KBM-7 (cell line): ENCODE data around the gene CITED1.

Experiments used
- DNase-seq: peaks from one replicate; pipeline ENCODE4 v3.0.0-alpha.2; 2015
- in situ Hi-C: fragments of 300-500 bp; cut with MboI; formaldehyde crosslinking; loops from 2 replicates; pipeline ENCODE4 v1.14.3; 2020; ENCODE audit warnings: low sequenced_read_pairs, low pct_unique_long_range_greater_than_20kb, mixed read lengths

Gene CITED1

DNA sequence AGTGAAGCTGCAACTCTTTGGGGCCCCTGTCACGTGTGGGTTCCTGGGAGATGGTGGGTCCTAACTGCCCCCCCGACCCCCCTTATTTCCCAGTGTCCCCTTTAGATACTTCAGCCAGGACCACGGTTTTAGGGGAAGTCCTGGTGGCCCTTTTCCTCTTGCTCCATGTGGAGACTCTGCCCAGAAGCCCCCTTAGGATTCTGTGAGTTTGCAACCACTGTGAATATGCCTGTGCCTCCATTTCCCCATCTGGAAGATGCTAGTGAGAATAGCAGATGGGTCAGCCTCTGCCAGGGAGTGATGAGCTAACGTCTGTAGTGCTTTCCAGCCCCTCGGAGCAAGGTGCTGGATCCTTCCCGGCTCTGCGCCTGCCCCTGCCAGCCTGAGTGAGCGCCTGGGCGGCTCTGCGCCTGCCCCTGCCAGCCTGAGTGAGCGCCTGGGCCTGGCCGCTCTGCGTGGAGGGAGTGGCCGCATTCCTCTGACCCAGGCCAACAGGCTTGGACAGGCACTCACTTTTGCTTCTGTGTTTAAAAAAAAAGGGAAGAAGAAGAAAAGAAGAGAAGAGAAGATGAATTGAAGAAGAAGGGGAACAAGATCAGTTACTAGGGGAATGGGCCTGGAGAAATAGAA lies 6.7 kb upstream of the CITED1 start:
- no peak for DNase-seq
- in situ Hi-C loops: no loop called here

DNA sequence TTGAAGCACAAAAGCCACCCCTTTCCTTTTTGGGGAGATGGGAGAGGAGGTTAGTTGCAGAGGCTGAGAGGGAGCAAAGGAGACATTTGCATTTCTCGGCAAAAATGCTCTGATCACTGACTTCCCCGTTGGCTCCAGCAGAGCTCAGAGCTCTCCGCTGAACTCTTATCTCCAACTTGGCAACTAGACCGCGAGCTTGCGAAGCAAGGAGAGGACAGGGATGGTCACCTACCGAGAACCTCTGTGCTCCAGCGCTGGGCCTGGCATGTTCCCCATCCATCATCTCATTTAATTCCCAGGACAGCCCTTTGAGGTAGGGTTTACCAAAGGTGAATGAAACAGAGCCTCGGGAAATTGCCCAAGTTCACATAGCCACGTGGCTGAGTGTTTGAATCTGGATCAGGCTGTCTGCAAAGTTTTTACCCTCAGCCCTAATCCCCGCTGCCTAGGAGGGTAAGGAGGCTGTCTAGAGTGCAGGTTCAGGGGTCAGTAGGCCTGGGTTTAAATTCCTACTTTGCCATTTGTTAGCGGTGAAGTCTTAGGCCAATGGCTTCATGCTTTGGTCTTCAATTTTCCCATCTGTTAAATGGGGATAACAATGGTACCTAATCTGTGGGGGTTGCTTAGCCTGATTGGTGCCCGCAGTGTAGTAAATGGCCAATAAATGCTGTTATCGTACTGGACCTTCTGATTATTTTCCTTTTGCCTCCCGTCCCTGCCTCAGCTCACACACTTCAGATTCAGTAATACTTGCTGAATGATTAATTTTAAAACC lies 3.8 kb upstream of the CITED1 start:
- DNase-seq: no peak
- in situ Hi-C loops: loop anchor here (10.0 kb wide), 1 partner anchor 235 kb away; no protein-coding TSS in a partner anchor

DNA sequence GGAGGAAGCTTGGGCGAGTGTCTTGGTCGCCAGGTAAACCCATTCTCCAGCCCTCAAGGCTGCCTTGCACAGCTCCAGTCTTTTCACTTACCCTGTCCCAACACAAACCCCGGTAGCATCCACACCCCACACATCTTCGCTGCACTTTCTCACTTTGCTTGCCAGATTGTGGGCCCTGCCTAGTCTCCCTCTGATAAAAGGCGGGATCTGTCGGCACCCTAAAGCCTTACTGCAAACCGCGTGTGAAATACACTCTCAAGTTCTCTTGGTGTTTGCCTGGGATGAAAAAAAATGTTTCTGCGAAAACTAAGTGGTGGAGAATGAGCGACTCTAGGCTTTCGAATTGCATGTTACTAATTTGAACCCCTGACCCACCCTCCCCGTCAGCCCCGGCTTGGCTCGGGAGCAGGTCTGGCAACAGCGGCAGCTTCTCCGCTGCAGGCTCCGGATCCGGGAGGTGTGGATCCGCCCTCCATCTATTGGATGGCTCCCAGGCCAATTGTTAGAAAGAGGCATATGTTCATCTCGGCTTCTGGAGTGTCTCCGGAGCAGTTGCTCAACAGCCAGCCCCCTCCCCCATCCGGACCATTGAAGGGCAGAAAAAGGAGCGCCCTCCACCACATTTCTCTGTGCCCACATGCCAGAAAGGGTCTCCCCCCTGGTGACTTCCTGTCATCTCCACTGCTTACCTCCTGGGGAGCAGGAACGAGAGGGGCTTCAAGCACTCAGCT lies 3.0 kb upstream of the CITED1 start:
- in situ Hi-C loops: loop anchor here (10.0 kb wide), 1 partner anchor 236 kb away; no protein-coding TSS in a partner anchor
- peak; percentile 87 for DNase-seq

DNA sequence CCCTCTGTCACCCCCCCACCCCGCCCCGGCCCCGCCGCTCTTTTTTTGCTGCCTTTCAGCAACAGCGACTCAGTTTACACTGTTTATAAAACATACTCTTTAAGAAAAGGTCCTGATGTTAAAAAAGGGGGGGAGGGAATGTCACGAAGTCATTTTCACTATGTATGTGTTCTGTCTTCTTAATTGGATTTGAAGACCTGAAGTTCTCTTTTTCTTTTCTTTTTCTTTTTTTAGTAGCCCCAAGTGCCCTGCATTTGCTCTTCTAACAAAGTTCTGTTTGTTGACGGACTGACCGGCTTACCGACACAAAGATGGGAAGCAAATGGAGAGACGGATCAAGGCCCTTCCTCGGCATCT lies 2.5 kb upstream of the CITED1 start:
- in situ Hi-C loops: loop anchor here (10.0 kb wide), 1 partner anchor 237 kb away; no protein-coding TSS in a partner anchor
- DNase-seq: no peak

DNA sequence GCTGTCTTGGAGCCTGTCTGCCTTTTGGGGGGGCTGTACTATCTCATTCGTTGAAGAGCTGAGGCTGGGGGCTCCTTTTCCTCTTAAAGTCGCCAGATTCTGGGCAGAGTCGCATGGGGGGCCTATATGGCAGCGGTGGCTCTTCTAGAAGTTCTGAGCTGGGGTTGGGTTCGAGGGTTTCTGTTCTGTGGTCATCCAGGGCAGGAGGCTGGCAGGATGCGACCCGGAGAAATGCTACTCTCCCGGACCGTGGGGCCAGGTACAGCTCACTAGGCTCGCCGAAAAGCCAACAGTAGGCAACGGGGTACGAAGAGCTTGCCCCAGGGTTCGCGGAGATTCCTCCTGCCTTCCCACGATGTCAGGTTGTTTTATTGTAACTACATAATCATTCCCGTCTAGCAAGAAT lies 1.9 kb upstream of the CITED1 start:
- no peak for DNase-seq
- in situ Hi-C loops: loop anchor here (10.0 kb wide), 1 partner anchor 237 kb away; no protein-coding TSS in a partner anchor

DNA sequence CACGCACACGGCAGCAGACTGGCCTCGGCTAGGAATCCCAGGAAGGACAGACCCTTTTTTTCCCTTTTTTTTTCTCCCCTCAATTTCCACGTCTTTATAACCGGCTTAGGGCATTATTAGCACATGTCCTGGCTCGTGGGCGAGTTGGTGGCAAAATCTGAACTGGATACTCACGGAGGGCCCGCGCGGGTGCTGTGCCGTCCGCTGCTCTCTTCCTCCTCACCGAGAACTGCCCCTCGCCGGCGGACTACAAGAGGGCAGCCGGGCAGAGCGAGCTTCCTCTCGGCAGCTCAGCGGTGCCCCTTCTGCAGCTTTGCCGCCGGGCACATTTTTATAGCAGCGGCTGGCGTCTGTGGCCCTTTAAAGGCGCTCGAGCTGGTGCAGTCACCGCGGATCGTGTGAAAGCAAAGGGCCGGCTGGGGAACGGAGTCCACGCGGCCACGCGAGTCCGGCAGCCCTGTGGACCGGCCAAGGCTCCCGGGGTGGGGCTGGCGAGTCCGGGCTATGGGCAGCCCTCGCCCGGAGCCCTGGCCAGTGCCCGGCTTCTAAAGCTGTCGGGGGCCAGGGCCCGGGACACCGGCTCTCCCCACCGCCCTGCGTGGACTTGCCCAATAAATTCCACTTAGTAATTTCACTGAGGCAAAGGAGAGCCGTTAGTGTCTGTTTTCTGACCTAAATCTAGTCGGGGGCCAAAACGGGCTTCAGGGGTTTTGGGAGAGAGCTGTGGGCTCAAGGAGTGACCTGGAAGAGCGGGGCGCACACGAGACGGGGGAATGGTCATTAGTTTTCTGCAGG lies 1.3 kb upstream of the CITED1 start:
- DNase-seq: peak; percentile 91
- in situ Hi-C loops: loop anchor here (10.0 kb wide), 1 partner anchor 238 kb away; no protein-coding TSS in a partner anchor

DNA sequence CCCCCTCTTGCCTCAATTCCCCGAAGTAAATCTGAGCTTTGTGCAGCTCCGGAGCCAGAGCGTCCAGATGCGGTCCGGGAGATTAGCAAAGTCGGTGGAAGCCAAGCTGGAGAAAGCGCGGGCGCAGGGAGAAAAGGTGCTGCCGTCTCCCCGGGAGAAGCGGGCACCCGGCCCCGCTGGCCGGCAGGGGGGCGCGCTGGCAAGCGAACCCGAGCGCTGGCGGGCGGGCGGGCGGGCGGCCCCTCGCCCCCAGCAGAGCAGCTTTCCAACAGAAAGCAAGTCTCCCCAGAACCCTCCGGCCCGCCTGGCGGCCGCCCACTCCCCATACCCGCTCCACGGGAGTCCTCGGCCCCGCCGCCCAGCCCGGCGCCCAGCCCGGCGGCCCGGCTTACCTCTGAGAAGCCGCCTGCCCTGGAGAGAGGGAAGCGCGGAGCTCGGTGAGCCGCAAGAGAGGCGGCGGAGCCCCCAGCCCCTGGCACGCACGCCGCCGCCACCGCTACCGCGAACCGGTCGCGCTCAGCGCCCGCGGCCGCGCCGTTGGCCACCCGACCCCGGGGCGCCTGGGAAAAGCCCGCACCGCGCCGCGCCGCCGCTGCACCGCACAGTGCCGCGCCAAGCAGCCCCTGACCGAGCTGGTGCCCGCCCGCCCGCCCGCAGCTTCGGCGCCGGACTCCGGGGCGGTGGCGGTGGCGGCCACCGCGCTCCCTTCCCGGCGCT lies 529 bp upstream of the CITED1 start:
- in situ Hi-C loops: loop anchor here (10.0 kb wide), 1 partner anchor 239 kb away; no protein-coding TSS in a partner anchor
- no peak for DNase-seq

DNA sequence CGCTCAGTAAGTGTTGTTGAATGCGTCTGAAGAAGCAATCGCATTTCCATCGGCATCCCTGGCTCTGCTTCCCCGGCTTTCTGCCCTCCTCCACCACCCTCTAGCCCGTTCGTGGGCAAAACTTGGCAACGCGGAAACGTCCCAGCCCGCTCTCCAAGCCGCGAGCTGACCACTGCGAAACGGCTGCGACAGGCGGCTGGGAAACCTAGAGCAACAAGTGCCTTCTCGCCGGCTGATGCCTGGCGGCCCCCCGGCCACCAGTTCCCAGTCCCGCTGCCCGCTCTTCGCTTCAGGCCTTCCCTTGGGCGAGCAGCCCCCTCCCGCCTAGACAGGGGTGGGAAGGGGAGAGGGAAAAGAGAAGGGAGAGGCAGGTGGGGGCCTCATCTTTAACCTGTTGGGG lies 837 bp downstream of the CITED1 start:
- DNase-seq: no peak
- in situ Hi-C loops: loop anchor here (10.0 kb wide), 1 partner anchor 240 kb away; no protein-coding TSS in a partner anchor

DNA sequence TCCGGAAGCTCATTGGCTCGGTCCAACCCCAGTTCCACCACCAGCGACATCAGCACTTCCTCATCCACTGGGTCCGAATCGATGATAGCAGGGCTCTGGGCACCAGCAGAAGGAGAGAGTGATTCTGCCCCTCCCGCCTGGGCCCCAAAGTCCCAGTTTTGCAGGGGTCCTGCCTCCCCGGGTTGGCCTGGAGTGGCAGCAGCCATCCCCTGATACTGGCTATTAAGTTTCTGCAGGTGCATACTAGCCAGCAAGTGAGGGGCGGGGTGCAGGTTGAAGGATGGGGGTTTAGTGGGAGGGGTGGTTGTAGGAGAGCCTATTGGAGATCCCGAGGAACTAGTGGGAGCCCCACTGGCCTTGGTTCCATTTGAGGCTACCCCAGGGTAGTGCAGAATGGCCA lies 3.9 kb downstream of the CITED1 start:
- DNase-seq: no peak
- in situ Hi-C loops: loop anchor here (10.0 kb wide), 1 partner anchor 243 kb away; no protein-coding TSS in a partner anchor

DNA sequence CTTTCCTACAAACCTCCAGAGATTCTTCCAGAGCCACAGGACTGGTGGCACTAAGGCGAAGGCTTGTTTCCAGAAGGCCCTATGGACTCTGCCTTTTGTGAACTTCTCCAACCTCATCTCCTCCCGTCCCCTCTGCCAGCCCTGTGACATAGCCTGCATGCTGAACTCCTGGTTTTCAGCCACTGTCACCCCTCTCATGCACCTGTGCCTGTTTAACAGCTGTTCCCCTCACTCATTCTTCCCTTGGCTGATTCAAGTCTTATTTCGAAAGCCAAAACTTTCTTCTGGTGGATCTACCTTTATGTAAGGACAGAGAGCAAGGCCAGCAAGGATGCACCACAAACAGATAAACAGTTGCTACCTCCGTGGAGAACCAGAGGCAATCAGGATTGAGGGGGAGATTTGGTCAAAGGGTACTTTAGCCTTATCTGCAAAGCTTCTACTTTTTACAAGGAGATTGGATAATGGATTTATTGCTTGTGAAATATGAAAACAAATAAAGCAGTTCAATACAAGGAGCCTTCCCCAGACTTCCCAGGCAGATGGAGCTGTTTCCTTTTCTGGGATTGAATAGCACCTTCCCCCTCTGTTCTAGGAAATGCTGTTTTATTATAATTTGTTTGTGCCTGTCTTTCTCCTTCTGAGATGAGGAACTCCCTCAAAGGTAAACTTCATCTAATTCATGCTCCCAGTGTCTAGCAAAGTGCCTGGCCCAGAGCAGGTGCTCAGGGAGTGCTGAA lies 5.7 kb downstream of the CITED1 start:
- no peak for DNase-seq
- in situ Hi-C loops: loop anchor here (10.0 kb wide), 1 partner anchor 245 kb away; no protein-coding TSS in a partner anchor

DNA sequence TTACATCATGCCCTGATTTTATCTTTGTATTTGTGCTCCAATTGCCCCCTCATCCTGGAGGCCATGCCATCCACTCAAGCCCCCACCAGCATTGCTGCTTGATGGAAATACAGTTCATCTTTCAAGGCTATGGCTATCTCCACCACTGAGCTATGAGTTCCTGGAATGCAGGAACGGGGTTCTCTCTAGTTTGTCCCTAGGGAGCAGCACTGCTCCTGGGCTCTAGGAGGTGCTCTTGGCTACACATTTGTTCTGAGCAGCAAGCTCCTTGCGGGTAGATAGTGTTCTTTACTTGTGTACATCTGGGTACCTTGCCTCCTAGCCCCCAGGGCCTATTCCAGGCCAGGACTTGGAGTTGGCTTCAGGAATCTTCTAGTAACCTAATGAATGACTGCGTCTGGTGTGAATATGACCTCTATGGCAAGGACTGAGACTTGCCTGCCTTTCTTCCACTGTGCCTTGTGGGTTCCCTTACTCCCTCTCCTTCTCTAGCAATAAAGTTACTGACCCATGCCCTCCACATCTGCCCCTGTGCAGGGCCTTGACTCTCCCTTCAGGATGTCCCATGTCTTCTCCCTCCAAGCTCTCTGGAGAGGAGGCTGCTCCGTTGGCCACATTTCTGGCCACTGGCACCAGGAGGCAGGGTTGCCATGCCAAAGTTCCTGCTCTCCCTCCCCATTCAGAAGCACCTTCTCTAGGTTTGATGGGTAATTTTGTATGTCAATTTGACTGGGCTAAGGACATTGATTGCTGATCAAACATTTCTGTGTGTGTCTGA lies 7.6 kb downstream of the CITED1 start:
- in situ Hi-C loops: no loop called here
- DNase-seq: peak; percentile 69

DNA sequence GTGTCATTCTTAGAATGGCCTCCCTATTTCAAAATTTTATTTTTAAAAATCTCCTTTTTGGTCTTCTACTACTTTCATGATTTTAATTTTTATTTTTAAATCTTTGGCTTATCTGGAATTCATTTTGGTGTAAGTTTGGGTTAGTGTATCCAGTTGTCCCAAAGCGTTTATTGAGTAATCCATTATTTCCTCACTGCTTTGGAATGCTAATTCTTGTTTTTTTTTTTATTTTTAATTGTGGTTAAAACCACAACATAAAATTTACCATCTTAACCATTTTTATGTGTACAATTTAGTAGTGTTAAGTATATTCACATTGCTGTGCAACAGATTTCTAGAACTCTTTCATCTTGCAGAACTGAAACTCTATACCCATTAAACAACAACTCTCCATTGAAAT lies 8.7 kb downstream of the CITED1 start:
- in situ Hi-C loops: no loop called here
- no peak for DNase-seq

DNA sequence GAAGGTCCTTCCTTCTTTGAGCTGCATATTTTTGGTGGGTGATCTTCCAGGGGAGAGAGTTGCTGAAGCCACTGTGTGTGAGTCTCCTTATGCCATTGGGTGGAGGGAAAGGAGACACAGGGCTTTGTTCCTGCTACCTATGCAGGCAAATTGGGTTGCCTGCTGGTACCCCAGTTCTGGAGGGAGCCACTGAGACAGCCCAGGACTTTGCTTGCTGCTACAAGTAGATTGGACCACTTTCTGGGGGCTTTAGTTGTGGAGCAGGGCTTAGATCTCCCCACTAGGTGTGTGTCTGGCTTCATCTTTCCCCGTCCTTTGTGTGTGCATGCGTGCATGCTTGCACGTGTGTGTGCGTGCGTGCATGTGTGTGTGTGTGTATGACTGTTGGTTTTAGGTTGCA lies 10.0 kb downstream of the CITED1 start:
- no peak for DNase-seq
- in situ Hi-C loops: no loop called here

DNA sequence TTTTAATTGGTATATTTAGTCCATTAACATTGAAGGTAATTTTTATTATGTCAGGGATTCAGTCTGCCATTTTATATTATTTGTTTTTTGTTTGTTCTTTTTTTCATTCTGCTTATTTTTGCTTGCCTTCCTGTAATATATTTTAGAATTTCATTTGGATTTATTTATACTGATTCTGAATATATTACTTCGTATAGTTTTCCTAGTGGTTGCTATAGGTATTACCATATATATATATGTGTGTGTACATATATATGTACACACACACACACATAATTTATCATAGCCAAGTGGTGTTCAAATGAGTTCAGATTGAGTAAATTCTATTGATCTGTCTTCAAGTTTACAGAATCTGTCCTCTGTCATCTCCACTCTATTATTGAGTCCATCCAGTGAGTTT lies 11.2 kb downstream of the CITED1 start:
- DNase-seq: no peak
- in situ Hi-C loops: no loop called here

DNA sequence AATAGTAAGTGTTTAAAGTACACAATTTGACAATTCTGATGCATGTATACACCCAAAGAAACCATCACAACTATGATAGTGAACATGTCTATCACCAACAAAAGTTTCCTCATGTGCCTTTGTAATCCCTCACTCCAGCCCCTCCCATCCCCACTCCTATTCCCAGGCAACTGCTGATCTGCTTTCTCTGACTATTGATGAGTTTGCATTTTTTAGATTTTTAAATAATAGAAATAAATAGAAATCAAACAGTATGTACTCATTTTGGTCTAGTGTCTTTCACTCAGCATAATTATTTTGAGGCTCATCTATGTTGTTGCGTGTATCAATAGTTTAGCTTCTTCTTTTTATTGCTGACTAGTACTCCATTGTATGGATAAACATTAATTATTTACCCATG lies 23.4 kb downstream of the CITED1 start:
- in situ Hi-C loops: no loop called here
- no peak for DNase-seq

DNA sequence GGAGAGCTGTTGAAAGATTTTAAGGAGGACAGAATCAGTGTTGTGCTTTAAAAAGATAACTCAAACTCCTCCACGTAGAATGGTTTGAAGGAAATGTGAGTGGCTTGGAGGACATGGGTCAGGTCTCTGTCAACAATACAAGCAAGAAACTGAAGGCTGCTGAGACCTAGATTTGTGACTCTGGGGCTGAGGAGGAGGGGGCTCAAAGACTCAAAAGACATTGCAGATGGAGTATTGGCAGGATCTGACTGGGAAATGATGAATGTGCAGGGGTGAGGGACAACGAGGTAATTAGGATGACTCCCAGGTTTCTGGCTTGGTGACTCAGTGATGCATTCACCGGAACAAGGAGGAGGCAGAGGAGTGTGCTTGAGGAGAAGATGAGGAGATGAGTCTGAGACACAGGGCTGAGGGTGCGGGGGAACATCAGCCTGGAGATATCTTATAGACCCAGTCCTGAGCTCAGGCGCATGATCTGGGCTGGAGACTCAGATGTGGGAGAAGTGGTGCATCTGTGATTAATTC lies 25.3 kb downstream of the CITED1 start:
- DNase-seq: no peak
- in situ Hi-C loops: no loop called here

DNA sequence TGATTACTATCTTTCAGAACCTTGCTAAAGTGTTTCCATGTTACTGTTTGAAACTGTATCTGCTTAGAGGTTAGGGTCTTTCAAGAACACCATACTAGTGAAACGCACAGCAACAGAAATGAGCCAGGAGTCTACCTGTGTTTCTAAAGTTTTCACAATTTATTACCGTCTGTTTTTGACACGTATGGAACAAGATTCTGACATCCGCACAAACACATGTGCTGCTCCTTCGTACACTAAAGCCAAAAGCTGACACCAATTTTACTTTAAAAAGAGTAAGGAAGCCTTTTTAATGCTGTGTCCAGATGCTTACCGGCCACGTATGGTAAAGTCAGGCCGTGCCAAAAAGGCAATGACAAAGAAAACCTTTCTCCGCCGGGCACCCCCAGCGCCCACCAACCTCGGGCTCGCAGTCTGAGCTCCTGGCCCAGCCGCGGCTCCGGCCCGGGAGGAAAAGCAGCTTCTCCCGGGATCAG lies 29.2 kb downstream of the CITED1 start:
- in situ Hi-C loops: no loop called here
- DNase-seq: no peak
